GM12801 (cell line): Measurements from ENCODE around the gene LAMA5.

Experiments
- CTCF ChIP-seq: IDR thresholded peaks from one replicate; pipeline ENCODE4 v1.5.1; 2011; ENCODE audit warnings: control low read depth; ENCODE audit not compliant: insufficient read length; ENCODE audit errors: extremely low read depth

LAMA5 gene

GRCh38 chr20:62327726-62328495, 39.2 kb downstream of the LAMA5 start:
- TF ChIP-seq CTCF, result no peak

GRCh38 chr20:62326959-62327725, 40.0 kb downstream of the LAMA5 start:
- TF ChIP-seq CTCF, result no peak

- no peak for TF ChIP-seq CTCF
These were observed 40.6 kb downstream of the LAMA5 start for GRCh38 chr20:62326559-62326958.

GRCh38 chr20:62325172-62325905, 41.8 kb downstream of the LAMA5 start:
- no peak for TF ChIP-seq CTCF

GRCh38 chr20:62323980-62324906, 42.9 kb downstream of the LAMA5 start:
- TF ChIP-seq CTCF, result no peak

- no peak for TF ChIP-seq CTCF
These were observed 43.7 kb downstream of the LAMA5 start for GRCh38 chr20:62323146-62323979.
